A549 treated with AZD9567 at 1 μM for 4 hours (cell line): ENCODE measurements around the gene CIAO3. TPM values are rescaled to one million over a fixed set of nuclear protein-coding genes. Genes with fewer than 3 reads are reported as not detected.

Source experiments
- total RNA-seq: library from RNA; stranded (reverse); fragments of 200-300 nt; extraction: Qiagen RNA extraction; gene quantifications from 5 replicates; pipeline ENCODE4 v1.2.3, GENCODE V29; 2022; ENCODE audit not compliant: insufficient read depth

The CIAO3 gene
- total RNA-seq, result 21.6 to 27.5 TPM (median 25.4 TPM) in 5 replicates

DNA sequence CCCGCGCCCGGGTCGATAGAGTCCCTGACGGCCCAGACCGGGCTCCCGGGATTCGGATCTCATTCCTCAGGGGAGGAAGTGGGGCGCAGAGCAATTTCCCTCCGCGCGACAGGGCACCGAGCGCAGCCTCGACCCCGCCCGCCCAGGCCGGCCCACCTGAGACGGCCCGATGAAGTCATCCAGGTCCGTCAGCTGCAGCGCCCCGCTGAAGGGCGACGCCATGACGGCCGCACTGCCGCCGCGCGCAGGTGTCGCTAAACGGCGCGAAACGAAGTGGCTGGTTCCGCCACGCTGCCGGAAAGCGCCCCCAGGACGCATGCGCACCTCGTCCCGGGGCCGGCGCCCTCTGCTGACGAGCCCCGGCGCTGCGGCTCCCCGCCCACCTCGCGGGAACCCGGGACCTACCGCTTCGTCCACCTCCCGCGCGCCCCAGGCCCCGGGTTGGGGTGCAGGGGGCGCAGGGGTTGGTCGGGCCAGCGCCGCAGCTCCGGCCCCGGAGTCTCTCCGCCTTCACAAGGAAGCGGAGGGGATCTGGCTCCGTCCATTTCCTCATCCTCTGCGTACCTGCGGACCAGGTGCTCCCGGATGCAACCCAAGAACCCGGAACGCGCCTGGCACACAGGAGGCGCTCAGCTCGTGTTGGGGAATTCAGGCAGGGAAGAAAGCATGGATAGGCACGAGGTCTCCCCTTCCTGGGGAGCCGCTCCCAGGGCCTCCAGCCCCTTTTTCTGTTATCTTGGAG, at the start of gene CIAO3:
CIAO3 (minus strand) TSS at position 234 of the 742 bp plus-strand sequence; CDS start at position 222, 12 bp downstream.

DNA sequence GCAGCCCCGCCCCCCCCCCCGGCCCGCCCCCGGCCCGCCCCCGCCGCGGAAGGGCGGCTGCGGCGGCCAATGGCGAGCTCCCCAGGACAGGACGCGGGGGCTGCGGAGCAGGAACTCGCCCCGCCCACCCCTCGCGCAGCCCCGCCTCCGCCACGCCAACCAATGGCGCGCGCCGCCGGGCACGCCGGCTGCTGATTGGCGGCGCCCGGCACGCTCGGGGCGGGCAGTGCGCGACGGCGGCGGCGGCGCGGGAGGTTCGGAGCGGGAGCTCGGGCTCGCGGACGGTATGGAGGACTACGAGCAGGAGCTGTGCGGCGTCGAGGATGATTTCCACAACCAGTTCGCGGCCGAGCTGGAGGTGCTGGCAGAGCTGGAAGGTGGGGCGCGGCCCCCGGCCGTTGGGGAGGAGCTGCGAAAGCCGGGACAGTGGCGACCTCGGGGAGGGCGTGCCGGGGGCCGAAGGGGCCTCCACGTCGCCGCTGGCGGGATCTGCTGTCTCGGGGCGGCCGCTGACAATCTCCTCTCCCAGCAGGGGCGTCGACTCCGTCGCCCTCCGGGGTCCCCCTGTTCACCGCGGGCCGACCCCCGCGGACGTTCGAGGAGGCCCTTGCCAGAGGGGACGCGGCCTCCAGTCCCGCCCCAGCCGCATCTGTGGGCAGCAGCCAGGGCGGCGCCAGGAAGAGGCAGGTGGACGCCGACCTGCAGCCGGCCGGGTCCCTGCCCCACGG, 47.8 kb upstream of the CIAO3 start, which contains the start of gene CHTF18:
CHTF18 (plus strand) TSS at position 222 of the 728 bp plus-strand sequence; CDS start at position 287, 65 bp downstream.

DNA sequence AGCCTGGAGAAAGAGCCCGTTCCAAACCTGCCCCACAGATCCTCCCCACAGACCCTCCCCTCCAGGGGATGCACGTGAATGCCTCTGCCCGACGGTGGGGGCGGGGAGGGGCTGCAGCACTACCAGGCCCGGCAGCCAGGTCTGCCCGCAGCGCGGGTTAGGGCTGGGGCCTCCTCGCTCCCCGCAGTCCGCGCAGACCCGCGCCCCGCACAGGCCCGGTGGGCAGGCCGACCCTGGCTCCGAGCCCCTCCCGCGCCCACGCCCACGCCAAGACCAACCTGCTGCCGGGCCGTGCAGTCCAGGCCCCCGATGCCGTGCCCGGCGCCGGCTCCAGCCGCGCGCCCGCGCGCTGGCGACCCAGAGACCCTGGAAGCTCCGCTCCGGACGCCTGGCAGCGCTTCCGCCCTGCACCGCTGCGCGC, 47.2 kb upstream of the CIAO3 start, which contains the start of gene RPUSD1:
RPUSD1 (minus strand) TSS at position 404 of the 421 bp plus-strand sequence. CDS start 644 bp downstream, outside the sequence.

DNA sequence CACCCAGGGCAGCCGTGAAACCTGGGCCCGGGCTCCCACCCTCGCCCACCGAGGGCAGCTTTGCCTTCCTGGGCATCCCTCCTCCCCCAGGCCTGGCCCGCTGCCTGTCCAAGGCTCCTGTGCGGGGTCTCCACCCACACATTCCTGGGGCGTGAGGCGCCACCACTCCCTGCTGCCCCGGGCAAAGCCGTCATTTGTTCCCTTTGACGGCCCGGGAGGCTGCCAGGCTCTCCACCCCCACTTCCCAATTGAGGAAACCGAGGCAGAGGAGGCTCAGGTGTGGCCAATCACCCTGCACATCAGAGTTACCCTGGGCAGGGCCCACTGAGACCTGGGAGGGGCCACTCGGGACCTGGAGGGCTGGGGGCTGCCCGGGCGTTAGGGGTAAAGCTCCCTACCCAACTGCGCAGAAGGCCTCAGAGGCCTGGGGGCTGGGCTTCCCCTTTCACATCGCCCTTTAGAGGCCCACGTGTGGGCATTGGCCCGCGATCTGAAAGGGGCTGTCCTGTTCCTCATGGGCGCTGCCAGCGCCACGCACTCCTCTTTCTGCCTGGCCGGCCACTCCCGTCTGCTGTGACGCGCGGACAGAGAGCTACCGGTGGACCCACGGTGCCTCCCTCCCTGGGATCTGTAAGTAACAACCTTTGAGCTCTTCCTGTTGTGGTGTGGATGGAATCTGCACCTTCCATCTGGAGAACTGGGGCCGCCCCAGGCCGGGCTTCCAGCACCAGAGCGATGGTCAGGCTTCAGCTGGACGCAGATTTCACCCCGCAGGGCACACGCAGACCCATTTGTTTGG, 19.9 kb upstream of the CIAO3 start, which contains the start of gene MSLN:
MSLN (plus strand) TSS at position 190 of the 799 bp plus-strand sequence. CDS start 1,947 bp downstream, outside the sequence.

DNA sequence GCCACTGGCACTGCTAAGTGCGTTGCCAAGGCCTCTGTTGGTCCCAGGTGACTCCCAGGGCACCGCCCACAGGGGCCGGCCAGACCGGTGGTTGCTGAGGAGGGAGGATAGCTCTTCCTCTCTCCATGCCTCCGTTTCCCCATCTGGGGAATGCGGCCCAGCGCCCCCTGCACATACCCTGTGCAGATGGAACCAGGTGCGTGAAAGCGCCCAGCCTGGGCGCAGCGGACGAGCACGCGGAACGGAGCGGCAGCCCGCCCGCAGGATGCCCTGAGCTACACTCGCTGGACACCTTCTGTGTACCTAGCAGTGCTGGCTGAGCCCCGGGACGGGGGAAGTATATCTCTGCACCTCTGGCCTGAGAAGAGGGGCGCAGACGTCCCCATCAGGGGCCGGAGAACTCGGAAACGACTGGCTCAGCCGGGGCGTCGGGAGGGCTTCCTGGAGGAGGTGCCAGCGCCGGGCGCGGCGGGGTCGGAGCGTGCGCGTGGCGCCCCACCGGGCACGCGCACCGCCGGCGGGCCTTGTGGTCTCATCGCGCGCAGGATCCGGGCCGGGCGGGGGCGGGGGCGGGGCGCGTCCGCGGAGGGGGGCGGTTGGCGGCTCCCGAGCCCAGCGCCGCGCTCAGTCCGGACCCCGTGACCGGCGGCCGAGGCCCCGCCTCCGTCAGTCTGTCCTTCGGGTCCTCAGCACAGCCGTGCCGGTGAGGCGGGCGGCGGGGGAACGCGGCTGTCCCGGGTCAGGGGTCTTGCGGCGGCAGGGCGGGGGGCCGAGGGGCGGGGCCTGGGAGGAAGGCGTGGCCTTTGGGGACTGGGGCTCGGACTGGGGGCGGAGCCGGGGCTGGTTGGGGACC, 14.1 kb downstream of the CIAO3 start, which contains the start of the genes CCDC78 and HAGHL:
CCDC78 (minus strand) TSS at position 6 of the 853 bp plus-strand sequence. CDS start 76 bp downstream, outside the sequence.
HAGHL (plus strand) TSS at position 669 of the 853 bp plus-strand sequence. CDS start 404 bp downstream, outside the sequence.

DNA sequence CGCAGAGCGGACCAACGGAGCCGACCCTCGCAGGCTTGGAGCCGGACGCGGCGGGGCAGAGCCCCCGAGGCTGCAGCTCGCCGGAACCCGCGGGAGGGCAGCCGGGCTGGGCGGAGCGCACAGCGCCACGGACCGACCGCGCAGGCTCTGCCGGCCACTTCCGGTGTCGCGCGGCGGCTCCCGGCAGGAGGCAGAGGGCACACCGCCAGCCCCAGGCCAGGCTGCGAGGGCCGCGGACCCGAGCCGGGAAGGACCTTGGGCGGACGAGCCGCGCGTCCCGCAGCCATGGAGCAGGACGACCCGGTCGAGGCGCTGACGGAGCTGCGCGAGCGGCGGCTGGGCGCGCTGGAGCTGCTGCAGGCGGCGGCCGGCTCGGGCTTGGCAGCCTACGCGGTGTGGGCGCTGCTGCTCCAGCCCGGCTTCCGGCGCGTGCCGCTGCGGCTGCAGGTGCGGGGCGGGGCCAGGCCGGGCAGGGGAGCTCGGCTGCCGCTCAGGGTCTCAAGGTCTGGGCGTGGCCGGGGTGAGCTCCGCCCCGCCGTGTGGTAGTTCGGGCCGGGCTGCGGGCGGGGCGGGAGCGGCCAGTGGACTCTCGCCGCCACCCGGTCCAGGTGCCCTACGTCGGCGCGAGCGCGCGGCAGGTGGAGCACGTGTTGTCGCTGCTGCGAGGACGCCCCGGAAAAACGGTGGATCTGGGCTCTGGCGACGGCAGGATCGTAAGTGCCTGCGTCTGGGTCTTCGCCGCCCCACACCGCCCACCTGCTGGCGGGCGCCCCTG, 19.6 kb downstream of the CIAO3 start, which contains the start of gene ANTKMT:
ANTKMT (plus strand) TSS at position 157 of the 775 bp plus-strand sequence; CDS start at position 286, 129 bp downstream.

DNA sequence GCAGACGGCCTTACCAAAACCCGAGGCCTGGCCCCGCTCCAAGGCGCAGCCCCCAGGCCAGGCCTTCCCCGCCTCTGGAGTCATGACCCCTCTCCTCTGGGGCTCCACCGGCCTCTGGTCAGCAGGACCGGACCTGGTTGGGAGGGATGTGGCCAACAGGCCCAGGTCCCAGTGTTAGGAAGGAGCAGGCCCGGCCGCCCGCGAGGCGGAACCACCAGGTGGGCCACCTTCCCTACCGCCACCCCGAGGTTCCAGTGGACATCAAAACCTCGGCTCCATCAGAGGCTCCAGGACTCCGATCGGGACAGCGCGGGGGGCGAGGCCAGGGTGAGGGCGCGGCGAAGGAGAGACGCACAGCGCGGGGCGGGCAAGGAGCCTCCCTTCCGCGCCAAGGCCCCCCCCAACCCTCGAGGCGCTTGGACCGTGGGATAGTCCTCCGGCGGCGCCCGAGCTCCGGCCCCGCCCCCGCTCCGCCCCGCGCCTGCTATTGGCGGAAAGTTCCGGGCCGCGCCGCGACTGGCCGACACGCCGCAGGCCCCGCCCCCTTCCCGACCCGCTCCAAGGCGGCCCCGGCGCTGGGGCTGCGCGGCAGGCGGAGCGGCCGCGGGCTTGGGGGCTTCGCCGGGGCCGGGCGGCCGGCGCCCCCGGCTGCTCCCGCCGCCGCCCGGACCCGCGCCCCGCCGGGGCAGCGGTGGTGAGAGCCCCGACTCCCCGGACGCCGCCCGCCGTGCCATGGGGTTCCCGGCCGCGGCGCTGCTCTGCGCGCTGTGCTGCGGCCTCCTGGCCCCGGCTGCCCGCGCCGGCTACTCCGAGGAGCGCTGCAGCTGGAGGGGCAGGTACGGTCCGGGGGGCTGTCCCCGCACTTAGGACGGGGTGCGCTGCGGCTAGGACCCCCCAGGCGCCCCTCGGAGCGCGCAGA, 26.0 kb downstream of the CIAO3 start, which contains the start of gene METRN:
METRN (plus strand) TSS at position 561 of the 919 bp plus-strand sequence; CDS start at position 733, 172 bp downstream.

DNA sequence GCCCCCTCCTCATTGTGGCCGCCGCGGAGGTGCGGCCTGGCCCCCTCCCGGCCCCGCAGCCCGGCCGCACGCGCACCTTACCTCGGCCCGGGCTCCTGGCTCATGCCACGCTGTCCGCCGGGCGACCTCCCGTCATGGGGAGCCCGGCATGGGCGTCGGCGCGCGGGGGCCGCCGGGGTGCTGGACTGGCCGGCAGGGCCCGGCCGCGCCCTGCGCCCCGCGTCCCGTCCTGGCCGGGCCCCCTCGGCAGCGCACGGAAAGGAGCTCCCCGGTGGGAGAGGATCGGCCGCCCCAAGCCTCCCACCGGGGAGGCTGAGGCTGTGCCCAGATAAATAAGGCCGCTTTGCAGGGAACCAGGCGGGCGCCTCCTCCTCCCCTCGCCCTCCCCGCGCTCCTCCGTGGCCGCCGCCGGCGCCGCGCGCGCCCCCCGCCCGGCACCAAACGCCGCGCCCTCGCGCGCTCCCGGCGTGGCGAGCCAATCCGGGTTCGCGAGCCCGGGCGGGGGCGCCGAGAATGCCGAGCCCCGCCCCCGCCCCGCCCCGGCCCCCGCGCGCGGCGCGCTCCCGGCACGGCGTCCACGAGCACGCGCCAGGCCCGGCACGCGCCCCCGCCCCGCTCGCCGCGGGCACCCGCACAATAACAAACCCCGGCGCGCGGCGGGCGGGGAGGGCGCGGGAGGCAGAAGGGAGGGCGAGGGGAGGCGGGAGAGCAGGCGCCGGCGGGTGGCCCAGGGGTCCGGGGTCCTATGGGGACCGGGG, 35.2 kb downstream of the CIAO3 start, which contains the start of gene FBXL16:
FBXL16 (minus strand) TSS at position 371 of the 758 bp plus-strand sequence. CDS start 8,396 bp downstream, outside the sequence.

DNA sequence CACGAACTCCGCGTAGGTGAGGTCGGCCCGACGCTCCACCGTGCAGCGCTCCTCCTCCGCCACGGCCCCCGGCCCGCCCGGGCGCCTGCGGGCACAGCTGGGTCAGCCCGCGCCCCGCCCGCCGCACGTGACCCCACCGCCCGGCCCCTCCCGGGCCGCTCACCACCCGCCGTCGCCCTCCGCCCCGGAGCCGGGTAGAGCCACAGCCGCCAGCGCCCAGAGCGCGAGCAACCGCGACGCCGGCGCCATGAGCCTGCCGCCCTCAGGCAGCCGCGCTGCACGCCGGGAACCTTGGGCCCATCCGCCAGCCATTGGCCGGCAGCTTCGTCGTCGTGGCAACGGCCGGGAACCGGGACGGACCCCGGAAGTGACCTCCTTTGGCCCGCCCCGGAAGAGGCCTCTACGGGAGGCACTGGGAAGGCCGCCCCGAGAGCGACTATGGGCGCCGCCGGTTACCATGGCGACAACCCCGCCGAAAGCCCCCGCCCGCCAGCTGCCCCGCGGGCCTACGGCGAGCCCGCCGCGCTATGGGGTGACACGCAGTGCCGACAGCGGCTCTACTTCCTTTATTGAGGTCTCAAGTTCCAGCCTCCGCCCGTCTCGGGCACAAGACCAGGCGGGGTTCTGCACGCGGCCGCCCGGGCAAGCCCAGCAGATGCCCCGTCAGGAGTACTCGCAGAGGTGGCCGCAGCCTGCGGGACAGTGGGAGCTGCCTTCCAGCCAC, 56.6 kb downstream of the CIAO3 start, which contains the start of gene JMJD8:
JMJD8 (minus strand) TSS at position 264 of the 724 bp plus-strand sequence; CDS start at position 249, 15 bp downstream.

DNA sequence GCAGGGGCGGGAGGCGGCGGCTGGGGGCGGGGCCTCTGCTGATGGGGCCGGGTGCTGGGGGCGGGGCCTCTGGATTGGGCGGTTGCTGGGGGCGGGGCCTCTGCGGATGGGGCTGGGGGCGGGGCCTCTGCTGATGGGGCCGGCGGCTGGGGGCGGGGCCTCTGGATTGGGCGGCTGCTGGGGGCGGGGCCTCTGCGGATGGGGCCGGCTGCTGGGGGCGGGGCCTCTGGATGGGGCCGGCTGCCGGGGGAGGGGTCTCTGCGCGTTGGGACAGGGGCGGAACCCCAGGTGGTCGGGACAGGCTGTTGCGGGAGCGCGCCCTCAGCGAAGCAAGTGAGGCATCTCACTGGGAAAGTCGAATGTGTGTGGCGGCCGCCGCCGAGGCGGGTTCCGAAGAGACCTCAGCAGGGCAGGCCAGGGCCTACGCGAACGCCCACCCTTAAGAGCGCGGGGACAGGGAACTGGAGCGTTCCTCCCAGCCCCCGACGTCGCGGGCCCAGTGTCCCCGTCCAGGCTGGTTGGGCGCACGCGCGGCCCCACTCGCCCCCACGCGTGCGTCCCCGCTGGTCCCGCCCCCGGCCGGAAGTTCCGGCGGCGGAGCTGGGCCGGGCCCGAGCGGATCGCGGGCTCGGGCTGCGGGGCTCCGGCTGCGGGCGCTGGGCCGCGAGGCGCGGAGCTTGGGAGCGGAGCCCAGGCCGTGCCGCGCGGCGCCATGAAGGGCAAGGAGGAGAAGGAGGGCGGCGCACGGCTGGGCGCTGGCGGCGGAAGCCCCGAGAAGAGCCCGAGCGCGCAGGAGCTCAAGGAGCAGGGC, 60.8 kb downstream of the CIAO3 start, which contains the start of gene STUB1:
STUB1 (plus strand) TSS at position 597 of the 811 bp plus-strand sequence; CDS start at position 713, 116 bp downstream.

Other genes with a start within 250 kb of the CIAO3 start
- gene CAPN15, start 213.3 kb downstream of the CIAO3 start, total RNA-seq, result 45.6 to 75.6 TPM (median 71.1 TPM) in 5 replicates
- gene PRR35, start 180.6 kb downstream of the CIAO3 start, total RNA-seq, result 0.05 to 0.19 TPM (median 0.08 TPM) in 4 of 5 replicates, not detected in the other
- gene NHLRC4, start 174.0 kb downstream of the CIAO3 start, total RNA-seq, result 0.14 to 0.24 TPM (median 0.21 TPM) in 4 of 5 replicates, not detected in the other
- 41.9 to 44.5 TPM (median 42.8 TPM) in 5 replicates for gene PIGQ, start 171.0 kb downstream of the CIAO3 start, total RNA-seq
- 16.5 to 21.1 TPM (median 20.7 TPM) in 5 replicates for gene RAB40C, start 150.9 kb downstream of the CIAO3 start, total RNA-seq
- gene WFIKKN1, start 110.0 kb downstream of the CIAO3 start, total RNA-seq, result 0.21 to 0.26 TPM (median 0.23 TPM) in 4 of 5 replicates, not detected in the other
- gene METTL26, start 104.7 kb downstream of the CIAO3 start, total RNA-seq, result 77.8 to 140 TPM (median 136 TPM) in 5 replicates
- gene MCRIP2, start 99.2 kb downstream of the CIAO3 start, total RNA-seq, result 21.4 to 47.7 TPM (median 40.9 TPM) in 5 replicates
- 29.1 to 35.6 TPM (median 31.4 TPM) in 5 replicates for gene WDR90, start 91.6 kb downstream of the CIAO3 start, total RNA-seq
- 60.5 to 110 TPM (median 103 TPM) in 5 replicates for gene RHOT2, start 72.9 kb downstream of the CIAO3 start, total RNA-seq
- 1.5 to 2.0 TPM (median 1.6 TPM) in 4 of 5 replicates, not detected in the other for gene RHBDL1, start 65.3 kb downstream of the CIAO3 start, total RNA-seq
- 77.5 to 143 TPM (median 137 TPM) in 5 replicates for gene STUB1, start 60.6 kb downstream of the CIAO3 start, total RNA-seq
- gene JMJD8, start 56.7 kb downstream of the CIAO3 start, total RNA-seq, result 56.9 to 81.0 TPM (median 77.8 TPM) in 5 replicates
- 4.2 to 6.2 TPM (median 5.9 TPM) in 5 replicates for gene WDR24, start 50.6 kb downstream of the CIAO3 start, total RNA-seq
- 6.3 to 9.6 TPM (median 7.2 TPM) in 5 replicates for gene FBXL16, start 35.2 kb downstream of the CIAO3 start, total RNA-seq
- 71.0 to 213 TPM (median 211 TPM) in 5 replicates for gene METRN, start 25.9 kb downstream of the CIAO3 start, total RNA-seq
- gene ANTKMT, start 19.9 kb downstream of the CIAO3 start, total RNA-seq, result 43.2 to 64.4 TPM (median 63.4 TPM) in 5 replicates
- 3.1 to 6.8 TPM (median 4.9 TPM) in 5 replicates for gene CCDC78, start 14.6 kb downstream of the CIAO3 start, total RNA-seq
- 4.1 to 22.8 TPM (median 20.5 TPM) in 5 replicates for gene HAGHL, start 13.9 kb downstream of the CIAO3 start, total RNA-seq
- gene MSLN, start 19.7 kb upstream of the CIAO3 start, total RNA-seq, result 1.6 to 2.8 TPM (median 2.2 TPM) in 5 replicates
- 29.7 to 58.4 TPM (median 53.8 TPM) in 5 replicates for gene RPUSD1, start 47.4 kb upstream of the CIAO3 start, total RNA-seq
- 25.3 to 43.9 TPM (median 32.1 TPM) in 5 replicates for gene CHTF18, start 47.6 kb upstream of the CIAO3 start, total RNA-seq
- gene GNG13, start 59.7 kb upstream of the CIAO3 start, total RNA-seq, result 0.08 TPM in 1 of 5 replicates, not detected in the others
- 6.9 to 10.7 TPM (median 8.3 TPM) in 5 replicates for gene LMF1, start 230.0 kb upstream of the CIAO3 start, total RNA-seq
- 0.63 to 3.1 TPM (median 2.7 TPM) in 5 replicates for gene SOX8, start 240.8 kb upstream of the CIAO3 start, total RNA-seq